ENCODE data around the gene SIAH2. TPM values are rescaled to one million over a fixed set of nuclear protein-coding genes. Genes with fewer than 3 reads are reported as not detected.
A peak's percentile ranks its signal among the peaks of the same experiment; 100 is the strongest.

The SIAH2 gene
- total RNA-seq, 2 donors from 2014 or later: 36.2 to 54.6 TPM

GRCh38 chr3:150733936-150734794, 28.8 kb downstream of the SIAH2 start:
- Histone ChIP-seq H3K27me3 (replicated peaks; ENCODE audit: insufficient read depth) (no peaks in the 10 kb centered on the region), H3K4me3 (no peak overlapping the region), H3K9me3 (no peaks in the 10 kb centered on the region), H3K36me3 (no peaks in the 10 kb centered on the region), H3K4me1 (ENCODE audit: control insufficient read depth in 1 of 2, low read depth in 2 of 2) (no peaks in the 10 kb centered on the region), H3K27ac (no peak overlapping the region)
- DNase-seq (ENCODE audit: low spot score) (no peak), ATAC-seq (ENCODE audit: insufficient number of reproducible peaks, low FRiP score, low read depth) (no peak)
- TF ChIP-seq CTCF (IDR thresholded peaks at IDR 0.05): no peak

- no peak for DNase-seq (ENCODE audit: low spot score)
- TF ChIP-seq CTCF (IDR thresholded peaks at IDR 0.05): no peak
- Histone ChIP-seq H3K9me3 (no peaks in the 10 kb centered on the region), H3K4me3 (no peak overlapping the region), H3K4me1 (ENCODE audit: control insufficient read depth in 1 of 2, low read depth in 2 of 2) (no peaks in the 10 kb centered on the region), H3K27ac (no peak overlapping the region), H3K27me3 (replicated peaks; ENCODE audit: insufficient read depth) (no peaks in the 10 kb centered on the region), H3K36me3 (no peaks in the 10 kb centered on the region)
- no peak for ATAC-seq (ENCODE audit: insufficient number of reproducible peaks, low FRiP score, low read depth)
Measured at GRCh38 chr3:150733373-150733935, 29.5 kb downstream of the SIAH2 start.

GRCh38 chr3:150729682-150730360, 33.1 kb downstream of the SIAH2 start:
- H3K9me3 ChIP-seq: no peaks in the 10 kb centered on the region
- H3K27ac ChIP-seq: no peak overlapping the region
- no peaks in the 10 kb centered on the region for H3K27me3 ChIP-seq (replicated peaks; ENCODE audit: insufficient read depth)
- no peaks in the 10 kb centered on the region for H3K4me1 ChIP-seq (ENCODE audit: control insufficient read depth in 1 of 2, low read depth in 2 of 2)
- no peak for TF ChIP-seq CTCF (IDR thresholded peaks at IDR 0.05)
- ATAC-seq (ENCODE audit: insufficient number of reproducible peaks, low FRiP score, low read depth): no peak
- H3K4me3 ChIP-seq: no peak overlapping the region
- no peak for DNase-seq (ENCODE audit: low spot score)
- H3K36me3 ChIP-seq: no peaks in the 10 kb centered on the region

GRCh38 chr3:150727653-150728502, 35.1 kb downstream of the SIAH2 start:
- no peak for DNase-seq (ENCODE audit: low spot score)
- Histone ChIP-seq H3K4me1 (ENCODE audit: control insufficient read depth in 1 of 2, low read depth in 2 of 2) (no peaks in the 10 kb centered on the region), H3K9me3 (no peaks in the 10 kb centered on the region), H3K27ac (peak overlapping the region in 1 of 2 donors; percentile 18), H3K27me3 (replicated peaks; ENCODE audit: insufficient read depth) (no peaks in the 10 kb centered on the region), H3K4me3 (no peak overlapping the region), H3K36me3 (no peaks in the 10 kb centered on the region)
- no peak for TF ChIP-seq CTCF (IDR thresholded peaks at IDR 0.05)
- no peak for ATAC-seq (ENCODE audit: insufficient number of reproducible peaks, low FRiP score, low read depth)
